ENCODE results near the gene RNASET2.
"Not testable (repeated sequence)": the region's sequence is repeated elsewhere in the genome, so short reads cannot be mapped to it uniquely, and the experiment has no call there.

The RNASET2 gene

GRCh38 chr6:166926748-166927147, 29.6 kb downstream of the RNASET2 start:
- DNase-seq = no peak

GRCh38 chr6:166925141-166925996, 31.0 kb downstream of the RNASET2 start:
- no peak for DNase-seq

DNA sequence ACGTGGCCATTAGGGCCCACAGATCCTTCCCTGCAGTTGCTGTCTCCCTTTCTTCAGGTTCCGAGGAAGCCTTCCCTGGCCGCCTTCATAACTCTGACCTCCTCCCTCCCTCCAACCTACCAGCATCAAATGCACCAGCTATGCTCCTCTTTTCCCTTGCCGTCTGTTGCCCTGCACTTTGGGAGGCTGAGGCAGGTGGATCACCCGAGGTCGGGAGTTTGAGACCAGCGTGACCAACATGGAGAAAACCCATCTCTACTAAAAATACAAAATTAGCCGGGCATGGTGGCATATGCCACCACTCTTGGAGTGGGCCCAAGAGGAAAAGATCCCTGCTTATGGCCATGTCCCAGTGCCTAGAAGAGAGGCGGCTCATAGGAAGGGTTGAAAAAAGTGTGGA, 31.8 kb downstream of the RNASET2 start:
- no peak for DNase-seq

DNA sequence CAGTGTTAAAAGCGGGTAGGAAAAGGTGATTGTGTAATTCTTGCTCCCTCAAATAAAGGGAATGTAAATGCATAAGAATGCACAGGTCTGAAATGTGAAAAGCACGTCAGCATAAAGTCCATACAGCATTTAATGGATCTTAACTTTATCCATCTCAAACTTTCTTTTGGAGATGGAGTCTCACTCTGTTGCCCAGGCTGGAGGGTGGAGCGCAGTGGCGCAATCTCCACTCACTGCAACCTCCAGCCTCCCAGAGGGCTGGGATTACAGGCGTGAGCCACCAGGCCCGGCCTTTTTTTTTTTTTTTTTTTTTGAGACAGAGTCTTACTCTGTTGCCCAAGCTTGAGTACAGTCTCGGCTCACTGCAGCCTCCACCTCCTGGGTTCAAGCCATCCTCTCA, 33.4 kb downstream of the RNASET2 start:
- no peak for DNase-seq

- no peak for DNase-seq
Observed at GRCh38 chr6:166921570-166921969, 34.8 kb downstream of the RNASET2 start.

- DNase-seq = no peak
Observed at GRCh38 chr6:166916824-166917223, 39.5 kb downstream of the RNASET2 start.

DNA sequence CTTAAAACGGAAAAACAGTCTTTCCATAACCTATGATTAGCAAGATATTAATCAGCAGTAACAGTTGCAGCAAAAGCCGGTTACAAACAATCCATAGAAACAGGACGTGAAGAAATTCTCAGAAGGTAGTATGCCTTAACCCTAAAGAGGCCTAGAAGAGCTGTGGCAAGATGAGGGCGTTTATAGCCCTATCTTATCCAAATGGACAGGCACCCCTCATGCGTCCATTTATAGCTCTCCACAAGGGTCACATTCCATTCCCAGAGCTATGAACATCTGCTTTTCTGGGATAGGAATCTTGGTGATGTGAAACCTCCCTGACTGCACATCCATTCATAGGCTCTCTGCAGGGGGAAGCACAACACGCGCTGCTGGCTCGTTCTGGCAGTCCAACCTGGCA, 40.9 kb downstream of the RNASET2 start:
- not testable (repeated sequence) for DNase-seq

- not testable (repeated sequence) for DNase-seq
Observed at GRCh38 chr6:166914952-166915351, 41.4 kb downstream of the RNASET2 start.

- DNase-seq = no peak
Observed at GRCh38 chr6:166911248-166911677, 45.1 kb downstream of the RNASET2 start.

GRCh38 chr6:166910601-166911000, 45.7 kb downstream of the RNASET2 start:
- DNase-seq = no peak

- DNase-seq = no peak
Observed at GRCh38 chr6:166908811-166909210, 47.5 kb downstream of the RNASET2 start.

- no peak for DNase-seq
Observed at GRCh38 chr6:166907871-166908806, 48.2 kb downstream of the RNASET2 start.

GRCh38 chr6:166907373-166907841, 48.9 kb downstream of the RNASET2 start:
- DNase-seq = no peak

DNA sequence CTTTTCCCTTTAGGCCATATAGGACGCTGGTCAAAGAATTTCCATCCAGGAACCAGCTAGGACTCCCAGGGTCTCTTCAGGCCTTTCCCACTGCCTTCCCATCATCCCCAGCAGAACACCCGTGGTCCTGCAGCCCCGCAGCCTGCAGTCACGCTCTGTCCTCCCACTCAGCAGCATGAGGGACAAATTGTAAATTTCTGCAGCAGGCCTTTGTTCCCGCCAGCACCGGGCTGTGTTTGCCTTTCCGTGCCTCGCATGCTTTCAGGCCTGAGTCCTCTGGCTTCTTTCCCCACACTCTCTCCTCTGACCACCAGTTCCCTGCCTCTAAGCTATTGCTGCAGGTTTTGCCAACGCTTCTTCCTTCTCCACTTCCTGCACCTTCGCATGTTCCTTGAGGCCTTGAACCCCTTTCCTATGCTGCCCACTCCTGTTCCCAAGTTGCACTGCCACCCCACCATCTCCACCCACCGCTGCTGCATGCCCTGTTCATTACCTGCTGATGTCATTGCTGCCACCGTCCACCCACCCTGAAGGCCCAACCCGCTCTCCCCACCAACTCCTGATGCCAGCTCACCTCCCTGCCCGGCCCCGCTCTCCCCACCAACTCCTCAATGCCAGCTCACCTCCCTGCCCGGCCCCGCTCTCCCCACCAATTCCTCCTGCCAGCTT, 49.8 kb downstream of the RNASET2 start:
- no peak for DNase-seq

DNA sequence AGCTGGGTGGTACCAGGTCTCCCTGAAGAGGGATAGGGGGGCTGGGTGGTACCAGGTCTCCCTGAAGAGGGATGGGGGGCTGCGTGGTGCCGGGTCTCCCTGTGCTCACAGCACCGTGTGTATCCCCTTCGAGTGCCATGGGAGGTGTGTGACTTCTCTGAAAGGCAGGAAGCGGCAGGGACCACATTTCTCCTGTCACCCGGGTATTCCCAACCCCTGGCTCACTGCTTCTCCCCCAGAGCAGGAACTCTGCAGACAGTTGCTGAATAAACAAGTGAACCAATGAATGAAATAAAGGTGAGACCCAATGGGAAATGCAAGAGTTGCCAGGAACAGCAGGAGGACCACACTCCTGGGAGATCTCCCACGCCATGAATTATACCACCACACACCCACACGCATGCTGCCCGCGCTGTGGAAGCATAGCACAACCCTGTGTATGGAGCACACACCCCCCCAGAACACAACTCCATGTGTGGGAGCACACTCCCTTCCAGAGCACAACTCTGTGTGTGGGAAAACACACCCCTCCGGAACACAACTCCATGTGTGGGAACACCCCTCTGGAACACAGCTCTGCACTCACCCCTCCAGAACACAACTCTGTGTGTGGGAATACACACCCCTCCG, 50.7 kb downstream of the RNASET2 start:
- no peak for DNase-seq

- DNase-seq = no peak
Observed at GRCh38 chr6:166905013-166905412, 51.3 kb downstream of the RNASET2 start.

DNA sequence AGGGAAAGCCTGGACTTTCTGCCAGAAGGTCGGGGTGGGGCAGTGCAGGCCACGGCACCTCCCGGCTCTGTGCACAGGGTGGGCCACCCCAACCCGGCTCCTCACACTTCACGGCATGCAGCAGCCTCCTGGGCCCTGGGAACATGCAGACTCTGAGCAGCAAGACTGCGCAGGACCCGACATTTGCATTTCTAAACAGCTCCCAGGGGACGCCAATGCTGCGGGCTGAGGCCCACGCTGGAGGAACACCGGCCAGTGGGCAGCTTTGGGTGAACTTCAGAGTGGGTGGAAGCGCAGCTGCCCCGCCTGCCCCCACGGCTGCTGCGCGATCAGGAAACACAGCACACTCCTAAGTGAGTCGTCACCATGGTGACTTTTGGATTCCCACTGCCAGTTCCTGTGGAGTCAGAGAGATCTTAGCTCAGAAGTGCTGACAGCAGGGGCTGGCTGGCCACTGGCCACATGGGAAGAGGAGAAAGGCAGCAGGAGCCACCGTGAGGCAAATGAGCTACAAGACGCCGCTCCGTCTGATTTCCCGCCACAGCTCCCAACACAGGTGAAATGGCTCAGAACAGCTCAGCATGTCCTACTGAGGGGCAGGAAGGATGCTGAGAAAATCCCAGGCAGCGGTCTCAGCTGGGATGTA, 52.1 kb downstream of the RNASET2 start:
- DNase-seq = peak; percentile 78 to 86

DNA sequence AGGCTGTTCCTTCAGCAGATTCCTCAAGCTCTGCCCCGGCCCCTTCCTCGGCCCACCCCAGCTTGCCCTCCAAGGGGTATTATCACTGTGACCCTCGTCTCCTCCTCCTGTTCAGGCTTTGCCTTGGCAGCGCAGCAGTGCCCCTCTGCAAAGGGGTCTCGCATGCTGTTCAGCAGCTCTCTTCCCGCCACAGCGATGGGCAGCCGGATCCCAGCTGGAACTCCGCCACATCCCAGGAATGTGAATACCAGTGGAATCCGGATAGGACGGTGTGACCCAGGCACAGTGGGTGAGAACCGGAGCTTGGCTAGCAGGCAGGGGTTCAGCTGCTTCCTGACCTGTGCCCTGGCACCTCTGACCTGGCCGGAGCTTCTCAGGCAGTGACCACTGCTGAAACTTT, 52.9 kb downstream of the RNASET2 start:
- DNase-seq = no peak

GRCh38 chr6:166903027-166903426, 53.3 kb downstream of the RNASET2 start:
- no peak for DNase-seq

DNA sequence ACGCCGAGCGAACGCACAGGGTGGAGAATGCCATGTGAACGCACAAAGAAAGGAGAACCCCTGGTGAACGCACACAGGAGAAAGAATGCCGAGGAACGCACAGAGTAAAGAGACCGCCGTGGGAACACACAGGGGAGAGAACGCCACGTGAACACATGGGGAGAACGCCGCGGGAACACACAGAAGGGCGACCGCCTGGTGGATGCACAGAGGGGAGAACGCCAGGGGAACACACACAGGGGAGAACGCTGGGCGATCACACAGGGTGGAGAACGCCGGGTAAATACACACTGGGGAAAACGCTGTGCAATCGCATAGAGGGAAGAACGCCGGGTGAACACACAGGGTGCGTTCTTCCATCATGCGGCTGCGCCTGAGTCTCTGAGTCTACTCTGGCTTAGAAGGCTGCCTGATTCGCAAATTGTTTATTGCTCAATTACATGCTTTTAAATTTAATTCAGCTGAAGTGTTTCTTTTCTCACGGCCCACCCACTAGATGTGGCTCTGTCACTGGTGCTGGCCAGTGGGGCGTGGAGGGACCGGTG, 54.1 kb downstream of the RNASET2 start:
- DNase-seq = no peak

- DNase-seq = no peak
Observed at GRCh38 chr6:166901626-166902025, 54.7 kb downstream of the RNASET2 start.
